ENCODE data around the gene PPP2R5E. TPM values are rescaled to one million over a fixed set of nuclear protein-coding genes. Genes with fewer than 3 reads are reported as not detected.

The PPP2R5E gene
- total and polyA plus RNA-seq, 2 of the 8 experiments (the other 6 are each of a cell fraction or from before 2014, with no cell fraction given) = 6.8 to 64.6 TPM

DNA sequence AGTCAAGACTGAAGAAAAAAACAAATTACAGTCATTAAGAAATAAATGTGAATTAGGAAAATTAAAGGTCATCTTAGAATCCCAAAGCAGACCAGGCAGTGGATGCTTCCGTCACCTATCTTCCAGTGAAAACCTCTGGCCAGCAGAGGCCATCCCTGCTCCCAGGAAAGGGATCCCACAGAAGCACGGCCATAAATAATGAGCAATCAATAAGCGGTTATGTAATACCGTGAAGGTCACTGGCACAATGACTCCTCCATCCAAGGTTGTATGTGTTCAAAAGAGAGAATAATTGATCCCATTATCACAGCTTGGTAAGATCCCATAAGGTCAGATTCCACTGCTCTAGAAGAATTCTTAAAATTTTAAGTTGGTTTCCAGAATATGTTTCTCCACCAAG is 85.7 kb downstream of the PPP2R5E start:
- ChIA-PET POLR2A (ENCODE audit: partially characterized antibody) (interaction anchor here (1.4 kb wide), 1 partner anchor 85 kb away, joined by 4 read pairs; no protein-coding TSS in a partner anchor), CTCF (ENCODE audit: partially characterized antibody) (interaction anchor here (0.6 kb wide), 1 partner anchor 10 kb away, joined by 3 read pairs; no protein-coding TSS in a partner anchor)
- TF ChIP-seq NANOG (IDR thresholded peaks at IDR 0.05; ENCODE audit: insufficient read depth, low read depth, low read length, poor library complexity, severe bottlenecking) = no peak
- no peak for TF ChIP-seq HDAC2 (IDR thresholded peaks at IDR 0.05; ENCODE audit: borderline replicate concordance in 1 of 2, low read depth in 2 of 2, low read length in 2 of 2)
- no peak for TF ChIP-seq TCF12 (IDR thresholded peaks at IDR 0.05; ENCODE audit: low read depth, low read length)
- TF ChIP-seq CTBP2 (IDR thresholded peaks at IDR 0.05; ENCODE audit: borderline replicate concordance, insufficient read depth, insufficient read length, low read length) = no peak
- no peak for TF ChIP-seq BRCA1 (IDR thresholded peaks at IDR 0.05; ENCODE audit: low read depth, low read length)
- TF ChIP-seq SUZ12 (IDR thresholded peaks at IDR 0.05; ENCODE audit: low read length) = no peak
- TF ChIP-seq, protein P1, sequence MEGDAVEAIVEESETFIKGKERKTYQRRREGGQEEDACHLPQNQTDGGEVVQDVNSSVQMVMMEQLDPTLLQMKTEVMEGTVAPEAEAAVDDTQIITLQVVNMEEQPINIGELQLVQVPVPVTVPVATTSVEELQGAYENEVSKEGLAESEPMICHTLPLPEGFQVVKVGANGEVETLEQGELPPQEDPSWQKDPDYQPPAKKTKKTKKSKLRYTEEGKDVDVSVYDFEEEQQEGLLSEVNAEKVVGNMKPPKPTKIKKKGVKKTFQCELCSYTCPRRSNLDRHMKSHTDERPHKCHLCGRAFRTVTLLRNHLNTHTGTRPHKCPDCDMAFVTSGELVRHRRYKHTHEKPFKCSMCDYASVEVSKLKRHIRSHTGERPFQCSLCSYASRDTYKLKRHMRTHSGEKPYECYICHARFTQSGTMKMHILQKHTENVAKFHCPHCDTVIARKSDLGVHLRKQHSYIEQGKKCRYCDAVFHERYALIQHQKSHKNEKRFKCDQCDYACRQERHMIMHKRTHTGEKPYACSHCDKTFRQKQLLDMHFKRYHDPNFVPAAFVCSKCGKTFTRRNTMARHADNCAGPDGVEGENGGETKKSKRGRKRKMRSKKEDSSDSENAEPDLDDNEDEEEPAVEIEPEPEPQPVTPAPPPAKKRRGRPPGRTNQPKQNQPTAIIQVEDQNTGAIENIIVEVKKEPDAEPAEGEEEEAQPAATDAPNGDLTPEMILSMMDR (IDR thresholded peaks at IDR 0.05; ENCODE audit: control extremely low read depth in 1 of 3, insufficient read depth in 1 of 3, low read depth in 1 of 3, low read length in 3 of 3) = no peak
- TF ChIP-seq TAF7 (optimal IDR thresholded peaks at IDR 0.05; ENCODE audit: borderline replicate concordance, low read depth, low read length) = no peak
- TF ChIP-seq RXRA (IDR thresholded peaks at IDR 0.05; ENCODE audit: insufficient read depth, low read depth, low read length) = no peak
- no peak for TF ChIP-seq ZNF274 (IDR thresholded peaks at IDR 0.05; ENCODE audit: borderline replicate concordance, extremely low read depth, low read length)
- no peak for TF ChIP-seq CHD2 (IDR thresholded peaks at IDR 0.05; ENCODE audit: low read length)

More for the DNA sequence above, 85.7 kb downstream of the PPP2R5E start:
- no peak overlapping the region for H3K14ac ChIP-seq (ENCODE audit: insufficient read length)
- no peak overlapping the region for H2AK5ac ChIP-seq (ENCODE audit: low read depth, low read length)
- peaks cover 7 to 12% of the 10 kb centered on the region in 2 experiments for H4K20me1 ChIP-seq (replicated peaks in 1 of 2; ENCODE audit: control insufficient read depth in 1 of 2, insufficient read depth in 2 of 2, low read length in 2 of 2)
- H2AFZ ChIP-seq (ENCODE audit: low read length) = no peak overlapping the region
- H2BK15ac ChIP-seq (ENCODE audit: low read length) = no peak overlapping the region
- no peaks in the 10 kb centered on the region for H3K4me1 ChIP-seq (replicated peaks in 1 of 4; ENCODE audit: control insufficient read depth in 3 of 4, insufficient read depth in 4 of 4, low read length in 3 of 4)
- H3K4ac ChIP-seq (replicated peaks; ENCODE audit: insufficient read length, low read depth, low read length) = no peak overlapping the region
- H3K27me3 ChIP-seq (replicated peaks in 1 of 4; ENCODE audit: control insufficient read depth in 3 of 4, extremely low read depth in 1 of 4, insufficient read depth in 3 of 4, low read length in 3 of 4) = no peaks in the 10 kb centered on the region
- peaks cover 8% of the 10 kb centered on the region; the same call in 1 of the 2 replicates for H3K79me1 ChIP-seq (ENCODE audit: low read depth, low read length)
- no peak overlapping the region for H2BK20ac ChIP-seq (ENCODE audit: low read length)
- H3K23ac ChIP-seq (ENCODE audit: insufficient read length) = no peak overlapping the region
- H4K91ac ChIP-seq (replicated peaks; ENCODE audit: insufficient read length, low read length) = no peak overlapping the region
- no peaks in the 10 kb centered on the region; the same call in 1 of the 2 replicates for H3K23me2 ChIP-seq (ENCODE audit: low read depth, low read length)
- no peak overlapping the region for H3K18ac ChIP-seq (ENCODE audit: extremely low read depth, low read length)
- DNase-seq (ENCODE audit: low read depth in 1 of 2, low spot score in 2 of 2) (no peak), FAIRE-seq (no peak)
- no peak overlapping the region for H2BK5ac ChIP-seq (ENCODE audit: low read depth, low read length)
- no peak overlapping the region for H4K8ac ChIP-seq (ENCODE audit: extremely low read depth, insufficient read depth, low read length)
- H3K56ac ChIP-seq (replicated peaks; ENCODE audit: insufficient read length, low read depth, low read length) = no peak overlapping the region
- H3K4me3 ChIP-seq (ENCODE audit: extremely low read depth in 1 of 4, insufficient read depth in 2 of 4, low read depth in 3 of 4, low read length in 4 of 4) = no peak overlapping the region
- no peak overlapping the region for H2BK120ac ChIP-seq (replicated peaks; ENCODE audit: low read depth, low read length)
- H3K36me3 ChIP-seq (ENCODE audit: control insufficient read depth in 2 of 4, insufficient read depth in 4 of 4, low read length in 3 of 4) = peaks cover 0 to 8% (median 2%) of the 10 kb centered on the region in 4 experiments; a peak in 2 of 8 replicates
- no peak overlapping the region for H3K27ac ChIP-seq (ENCODE audit: low read depth, low read length)
- H3K79me2 ChIP-seq (ENCODE audit: control insufficient read depth in 1 of 2, insufficient read depth in 2 of 2, low read length in 2 of 2) = peaks cover 0 to 76% of the 10 kb centered on the region in 2 experiments; a peak in 3 of 4 replicates
- H4K5ac ChIP-seq (ENCODE audit: insufficient read length, low read depth, low read length) = no peak overlapping the region
- H3K4me2 ChIP-seq (ENCODE audit: insufficient read depth in 1 of 2, low read depth in 2 of 2, low read length in 2 of 2) = no peak overlapping the region
- H2BK12ac ChIP-seq (ENCODE audit: low read depth, low read length) = no peak overlapping the region
- no peaks in the 10 kb centered on the region for H3K9me3 ChIP-seq (ENCODE audit: insufficient read depth in 2 of 2, low read depth in 1 of 2, low read length in 1 of 2)
- no peak overlapping the region for H3K9ac ChIP-seq (replicated peaks in 1 of 4; ENCODE audit: extremely low read depth in 1 of 4, low read depth in 3 of 4, low read length in 3 of 4)
- 95% methylated on average over 4 of the region's 4 CpGs; no CpG with 5 or more reads in 1 of the 2 experiments for WGBS, 2 experiments (ENCODE audit: extremely low coverage in 1 of 2, insufficient coverage in 1 of 2, insufficient read length in 1 of 2, insufficient replicate concordance in 2 of 2, low coverage in 1 of 2, low lambda C conversion rate in 2 of 2, missing lambda C conversion rate in 1 of 2)

Data from H1 (cell line).